ENCODE measurements around the gene CPLX1. TPM values are rescaled to one million over a fixed set of nuclear protein-coding genes. Genes with fewer than 3 reads are reported as not detected.
"Not testable (repeated sequence)": the region's sequence is repeated elsewhere in the genome, so short reads cannot be mapped to it uniquely, and the experiment has no call there.

Gene CPLX1
- total RNA-seq, 1 donor from 2014 or later, result 1.1 TPM

DNA sequence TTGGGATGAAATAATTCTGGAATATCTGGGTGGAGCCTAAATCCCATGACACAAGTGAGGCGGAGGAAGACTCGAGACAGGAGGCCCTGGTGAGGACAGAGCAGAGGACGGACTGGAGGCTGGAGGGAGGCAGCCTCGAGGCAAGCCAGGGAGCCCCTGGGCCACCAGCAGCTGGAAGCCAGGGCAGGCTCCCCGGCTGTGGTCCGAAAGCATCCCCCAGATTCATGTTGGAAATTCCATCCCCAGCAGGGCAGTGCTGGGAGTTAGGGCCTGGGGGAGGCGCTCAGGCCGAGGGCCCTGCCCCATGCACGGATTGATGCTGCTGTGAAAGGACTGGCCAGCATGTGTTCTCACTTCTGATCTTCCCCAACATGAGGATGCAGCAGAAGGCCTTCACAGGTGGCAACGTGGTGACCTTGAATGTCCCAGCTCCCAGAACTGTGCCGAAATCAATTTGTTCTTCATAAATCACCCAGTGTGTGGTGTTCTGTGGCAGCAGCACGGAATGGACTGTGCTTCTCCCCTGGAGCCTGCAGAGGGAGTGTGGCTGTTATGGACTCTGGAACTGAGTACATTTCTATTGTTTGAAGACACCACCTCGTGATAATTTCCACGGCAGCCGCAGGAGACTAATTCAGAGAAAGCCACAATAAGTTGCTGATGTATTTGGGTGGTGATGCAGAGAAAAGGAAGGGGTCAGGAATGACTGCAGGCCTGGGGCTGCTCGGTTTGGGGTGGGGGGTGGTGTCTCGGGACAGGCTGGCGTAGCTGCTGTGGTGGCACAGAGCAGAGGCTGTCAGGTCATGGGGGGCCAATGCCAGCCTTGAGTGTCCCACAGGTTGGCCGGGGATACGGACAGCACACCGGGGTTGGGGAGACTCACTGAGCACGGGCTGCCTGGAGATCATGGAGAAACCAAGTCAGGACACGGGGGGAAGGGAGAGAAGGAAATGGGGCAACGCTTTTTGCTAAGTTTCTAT, 63.4 kb downstream of the CPLX1 start:
- no peak overlapping the region for H3K4me3 ChIP-seq
- DNase-seq (ENCODE audit: low spot score in 2 of 2), result no peak
- peaks cover 67 to 87% of the 10 kb centered on the region in 2 donors for H3K9me3 ChIP-seq
- no peaks in the 10 kb centered on the region for H3K27me3 ChIP-seq
- peaks cover 66 to 87% of the 10 kb centered on the region in 2 donors for H3K36me3 ChIP-seq
- H3K4me1 ChIP-seq, result no peaks in the 10 kb centered on the region
- TF ChIP-seq, protein P1, sequence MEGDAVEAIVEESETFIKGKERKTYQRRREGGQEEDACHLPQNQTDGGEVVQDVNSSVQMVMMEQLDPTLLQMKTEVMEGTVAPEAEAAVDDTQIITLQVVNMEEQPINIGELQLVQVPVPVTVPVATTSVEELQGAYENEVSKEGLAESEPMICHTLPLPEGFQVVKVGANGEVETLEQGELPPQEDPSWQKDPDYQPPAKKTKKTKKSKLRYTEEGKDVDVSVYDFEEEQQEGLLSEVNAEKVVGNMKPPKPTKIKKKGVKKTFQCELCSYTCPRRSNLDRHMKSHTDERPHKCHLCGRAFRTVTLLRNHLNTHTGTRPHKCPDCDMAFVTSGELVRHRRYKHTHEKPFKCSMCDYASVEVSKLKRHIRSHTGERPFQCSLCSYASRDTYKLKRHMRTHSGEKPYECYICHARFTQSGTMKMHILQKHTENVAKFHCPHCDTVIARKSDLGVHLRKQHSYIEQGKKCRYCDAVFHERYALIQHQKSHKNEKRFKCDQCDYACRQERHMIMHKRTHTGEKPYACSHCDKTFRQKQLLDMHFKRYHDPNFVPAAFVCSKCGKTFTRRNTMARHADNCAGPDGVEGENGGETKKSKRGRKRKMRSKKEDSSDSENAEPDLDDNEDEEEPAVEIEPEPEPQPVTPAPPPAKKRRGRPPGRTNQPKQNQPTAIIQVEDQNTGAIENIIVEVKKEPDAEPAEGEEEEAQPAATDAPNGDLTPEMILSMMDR (IDR thresholded peaks at IDR 0.05), result no peak
- intact Hi-C loops (cut with DNase I), result no loop called here
- no peak overlapping the region for H3K27ac ChIP-seq

DNA sequence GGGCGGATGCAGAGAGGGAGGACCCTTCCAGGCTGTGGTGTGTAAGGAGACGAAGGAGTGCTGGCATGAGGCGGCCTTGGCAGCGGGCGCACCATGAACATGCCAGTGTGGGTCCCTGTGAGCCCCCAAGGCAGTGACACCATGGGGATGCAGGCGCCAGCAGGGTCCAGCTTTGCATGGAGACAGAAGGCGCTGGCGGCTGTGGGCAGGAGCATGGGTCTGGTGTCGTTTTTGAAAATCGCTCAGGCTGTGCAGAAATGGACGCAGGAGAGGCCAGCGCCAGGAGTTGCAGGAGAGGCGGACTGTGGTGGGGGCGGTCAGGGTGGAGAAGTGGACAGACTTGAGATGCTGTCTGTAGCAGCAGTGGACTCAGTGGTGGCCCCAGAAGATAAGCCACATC, 64.2 kb downstream of the CPLX1 start:
- Histone ChIP-seq H3K27ac (no peak overlapping the region), H3K9me3 (peaks cover 64 to 87% of the 10 kb centered on the region in 2 donors), H3K4me3 (no peak overlapping the region), H3K4me1 (no peaks in the 10 kb centered on the region), H3K27me3 (no peaks in the 10 kb centered on the region), H3K36me3 (peaks cover 66 to 86% of the 10 kb centered on the region in 2 donors)
- TF ChIP-seq, protein P1 (IDR thresholded peaks at IDR 0.05), result no peak
- DNase-seq (ENCODE audit: low spot score in 2 of 2), result no peak
- intact Hi-C loops (cut with DNase I), result no loop called here

DNA sequence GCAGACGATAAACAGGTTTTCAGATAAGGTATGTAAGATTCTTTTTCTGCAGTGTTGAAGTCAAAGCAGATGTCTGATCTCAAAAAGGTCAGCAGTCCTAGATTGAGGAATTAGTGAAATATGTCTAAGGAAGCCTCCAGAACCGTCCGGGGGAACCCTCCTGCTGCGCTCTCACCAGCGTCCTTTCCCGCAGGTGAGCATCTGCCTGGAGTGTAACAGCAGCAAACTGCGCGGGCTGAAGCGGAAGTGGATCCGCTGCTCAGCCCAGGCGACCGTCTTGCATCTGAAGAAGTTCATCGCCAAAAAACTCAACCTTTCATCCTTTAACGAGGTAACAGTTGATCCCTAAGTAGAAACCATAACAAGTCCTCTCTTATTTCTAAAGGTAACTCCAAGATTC, 64.8 kb downstream of the CPLX1 start:
- DNase-seq (ENCODE audit: low spot score in 2 of 2), result no peak
- peaks cover 68 to 87% of the 10 kb centered on the region in 2 donors for H3K9me3 ChIP-seq
- H3K36me3 ChIP-seq, result peaks cover 65 to 86% of the 10 kb centered on the region in 2 donors
- intact Hi-C loops (cut with DNase I), result no loop called here
- no peak overlapping the region for H3K4me3 ChIP-seq
- H3K27me3 ChIP-seq, result no peaks in the 10 kb centered on the region
- H3K27ac ChIP-seq, result no peak overlapping the region
- TF ChIP-seq, protein P1 (IDR thresholded peaks at IDR 0.05), result no peak
- H3K4me1 ChIP-seq, result no peaks in the 10 kb centered on the region

DNA sequence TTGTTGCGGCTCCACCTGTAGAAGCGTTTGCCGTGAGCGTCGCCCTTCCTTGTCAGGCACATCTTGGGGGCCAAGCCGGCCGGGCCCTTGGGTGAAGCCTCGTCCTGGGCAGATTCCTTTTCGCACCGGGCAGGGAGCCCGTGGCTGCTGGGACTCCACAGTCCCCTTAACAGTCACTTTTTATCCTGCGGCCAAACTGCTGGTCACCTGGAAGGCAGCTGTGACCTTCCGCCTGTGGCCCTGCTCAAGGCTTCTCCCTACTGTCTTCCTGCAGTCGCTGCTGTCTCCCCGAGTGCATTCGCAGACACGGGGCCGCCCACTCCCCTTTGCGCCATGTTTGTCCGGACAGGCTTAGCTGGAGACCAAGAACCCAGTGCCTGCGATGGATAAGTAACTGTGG, 65.3 kb downstream of the CPLX1 start:
- H3K9me3 ChIP-seq, result peaks cover 69 to 87% of the 10 kb centered on the region in 2 donors
- peaks cover 61 to 84% of the 10 kb centered on the region in 2 donors for H3K36me3 ChIP-seq

DNA sequence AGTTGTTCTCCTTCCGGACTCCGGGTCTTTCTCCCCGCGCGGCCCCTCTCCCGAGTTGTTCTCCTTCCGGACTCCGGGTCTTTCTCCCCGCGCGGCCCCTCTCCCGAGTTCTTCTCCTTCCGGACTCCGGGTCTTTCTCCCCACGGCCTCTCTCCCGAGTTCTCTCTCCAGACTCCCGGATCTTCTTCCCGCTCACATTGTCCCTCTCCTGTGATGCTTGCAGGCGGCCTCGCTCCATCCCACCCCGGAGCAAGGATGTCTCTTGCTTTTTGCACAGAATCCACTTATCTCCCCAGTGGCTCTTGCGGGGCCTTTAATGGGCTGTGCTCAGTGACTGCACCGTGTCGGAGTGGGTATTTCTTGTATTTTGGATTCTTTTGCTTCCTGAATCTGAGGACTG, 66.1 kb downstream of the CPLX1 start:
- H3K4me1 ChIP-seq; intact Hi-C loops (cut with DNase I); H3K4me3 ChIP-seq; H3K27me3 ChIP-seq; H3K27ac ChIP-seq; DNase-seq (ENCODE audit: low spot score in 2 of 2): not testable (repeated sequence)
- Histone ChIP-seq H3K9me3 (peaks cover 67 to 87% of the 10 kb centered on the region in 2 donors), H3K36me3 (peaks cover 61 to 84% of the 10 kb centered on the region in 2 donors)

More for the DNA sequence above, 65.3 kb downstream of the CPLX1 start:
- Histone ChIP-seq H3K4me1 (no peaks in the 10 kb centered on the region), H3K4me3 (no peak overlapping the region), H3K27ac (no peak overlapping the region), H3K27me3 (no peaks in the 10 kb centered on the region)
- DNase-seq (ENCODE audit: low spot score in 2 of 2), result no peak
- intact Hi-C loops (cut with DNase I), result no loop called here
- TF ChIP-seq, protein P1 (IDR thresholded peaks at IDR 0.05), result no peak

DNA sequence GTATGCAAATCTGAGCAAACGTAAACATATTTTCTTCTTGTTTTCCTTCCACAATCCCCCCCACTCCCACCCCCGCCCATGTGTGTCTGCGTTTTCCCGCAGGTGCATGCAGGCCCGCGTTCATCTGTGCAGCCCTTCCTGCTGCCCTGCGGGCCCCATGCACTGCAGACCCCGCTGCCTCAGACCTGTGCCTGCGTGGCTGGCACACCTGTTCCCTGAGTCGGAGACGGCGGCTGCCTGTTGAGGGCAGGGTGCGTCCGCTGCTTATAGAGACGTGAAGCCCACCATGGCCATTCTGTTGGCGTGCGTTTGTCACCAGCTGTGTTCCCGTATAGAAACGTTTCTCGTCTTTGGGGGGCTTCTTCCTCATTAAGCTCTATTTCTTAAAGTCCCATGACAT, 68.8 kb downstream of the CPLX1 start:
- Histone ChIP-seq H3K36me3 (peaks cover 69 to 84% of the 10 kb centered on the region in 2 donors), H3K27ac (no peak overlapping the region), H3K9me3 (peaks cover 51 to 87% of the 10 kb centered on the region in 2 donors), H3K27me3 (no peaks in the 10 kb centered on the region), H3K4me1 (no peaks in the 10 kb centered on the region), H3K4me3 (no peak overlapping the region)
- DNase-seq (ENCODE audit: low spot score in 2 of 2), result no peak
- TF ChIP-seq, protein P1 (IDR thresholded peaks at IDR 0.05), result no peak
- intact Hi-C loops (cut with DNase I), result no loop called here
